ENCODE data around the gene PDE11A.

DNA sequence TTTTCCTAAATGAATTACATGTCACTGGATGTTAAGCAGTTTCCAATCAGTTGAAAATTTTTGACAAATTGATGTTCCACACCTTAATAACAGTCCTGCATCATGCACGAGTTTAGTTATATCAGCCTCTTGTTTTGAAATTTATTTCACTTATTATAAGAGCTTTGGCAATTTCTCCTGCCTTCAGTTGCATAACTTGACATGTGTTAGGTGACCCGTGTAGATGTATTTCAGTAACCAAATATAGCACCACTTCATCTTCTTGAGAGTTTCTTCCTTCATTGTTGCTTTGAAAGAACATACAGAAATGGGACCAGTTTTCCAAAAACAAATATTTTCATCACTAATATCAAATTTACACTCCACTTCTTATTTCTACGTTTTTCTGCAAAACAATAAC, 202.7 kb downstream of the PDE11A start:
- no peak for TF ChIP-seq EZH2 (IDR thresholded peaks at IDR 0.05; ENCODE audit: insufficient read depth, poor library complexity, severe bottlenecking)
- no peak for TF ChIP-seq EZH2phosphoT487 (IDR thresholded peaks at IDR 0.05; ENCODE audit: insufficient read depth, low read depth)

Measured in GM23248 (cell line).